G401.6 (cell line): ENCODE data around the gene SYT9.
A peak's percentile ranks its signal among the peaks of the same experiment; 100 is the strongest.
"Not testable (repeated sequence)": the region's sequence is repeated elsewhere in the genome, so short reads cannot be mapped to it uniquely, and the experiment has no call there.

Experiments
- FAIRE-seq: peaks from 2 replicates; lab custom pipeline; 2012; peaks lifted over from hg19 to GRCh38; lab: Jason Lieb, UNC

Gene SYT9

DNA sequence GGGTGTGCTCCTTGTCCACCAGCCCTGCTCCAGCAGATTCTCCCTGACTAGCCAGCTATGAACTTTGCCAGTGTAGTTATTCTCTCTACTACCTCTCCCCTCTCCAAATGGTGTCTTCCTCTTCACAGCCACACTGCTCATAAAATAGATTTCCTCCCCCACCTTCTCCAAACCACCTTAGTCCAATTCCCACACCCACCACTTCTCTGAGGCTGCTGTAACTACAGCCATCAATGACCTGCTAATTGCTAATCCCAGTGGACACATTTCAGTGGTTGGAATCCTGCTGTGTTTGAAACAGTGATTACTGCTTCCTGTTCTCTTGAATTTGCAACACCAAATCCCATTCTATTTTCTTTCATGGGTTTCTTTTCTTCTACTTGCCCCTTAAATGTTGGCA is 23.4 kb downstream of the SYT9 start:
- FAIRE-seq: no peak

DNA sequence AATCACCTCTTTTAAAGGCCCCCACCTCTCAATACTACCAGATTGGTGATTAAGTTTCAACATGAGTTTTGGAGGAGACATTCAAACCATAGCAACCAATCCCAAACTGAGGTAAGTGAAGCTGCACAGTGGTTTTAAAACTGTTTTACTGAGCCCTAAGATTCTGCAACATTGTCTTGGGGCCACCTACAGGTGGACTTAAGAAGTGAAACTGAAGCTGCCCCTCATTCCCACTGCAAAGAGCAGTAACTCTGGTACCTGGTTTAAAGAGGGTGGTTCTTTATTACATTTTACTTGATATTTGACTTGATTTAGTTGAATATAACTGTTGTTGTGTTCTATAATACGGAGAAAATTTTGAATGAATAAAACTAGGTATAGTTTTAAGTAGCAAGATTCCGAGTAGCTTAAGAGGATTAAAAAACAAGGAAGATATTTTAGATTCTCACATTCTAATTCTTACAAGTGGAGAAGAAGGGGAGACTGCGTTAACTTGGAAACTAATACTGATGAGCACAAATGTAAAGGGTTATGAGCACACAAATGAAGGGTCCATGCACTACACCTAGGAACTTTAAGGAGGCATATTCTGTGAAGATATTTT is 26.7 kb downstream of the SYT9 start:
- FAIRE-seq: peak; percentile 82

DNA sequence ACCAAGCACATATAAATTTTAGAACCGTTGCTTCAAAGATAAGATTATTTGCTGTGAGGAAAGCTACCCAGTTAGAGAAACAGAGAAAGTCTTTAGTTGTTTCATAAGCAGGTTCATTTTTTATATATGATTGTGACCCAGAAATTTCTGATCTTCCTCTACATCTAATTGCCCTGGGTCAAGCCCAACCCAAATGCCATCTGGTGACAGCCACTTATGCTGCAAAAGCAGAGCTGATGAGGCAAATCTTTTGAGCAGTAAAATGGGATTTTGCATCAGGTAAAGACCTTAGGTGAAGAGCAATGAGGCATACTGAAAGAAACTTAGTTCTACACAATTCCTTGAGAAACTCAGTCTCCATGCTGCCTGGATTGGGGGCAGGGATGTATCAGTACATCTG is 28.0 kb downstream of the SYT9 start:
- no peak for FAIRE-seq

DNA sequence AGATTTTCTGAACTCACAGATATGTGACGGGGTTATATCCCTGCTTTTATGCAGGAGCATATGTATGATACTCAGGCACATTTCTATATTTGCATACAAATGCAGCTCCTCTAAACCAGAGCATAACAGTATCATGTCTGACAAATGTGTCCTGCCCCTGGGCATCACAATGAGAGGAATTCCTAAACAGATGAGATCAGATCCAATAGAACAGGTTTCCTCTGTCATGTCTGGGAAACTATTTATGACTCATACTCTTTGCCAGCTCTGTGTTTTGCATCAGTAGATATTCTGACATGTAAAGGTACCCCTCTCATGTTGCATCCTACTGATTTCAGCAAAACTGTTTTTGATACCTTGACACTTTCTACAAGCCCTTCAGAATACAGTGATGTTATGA is 29.4 kb downstream of the SYT9 start:
- no peak for FAIRE-seq

DNA sequence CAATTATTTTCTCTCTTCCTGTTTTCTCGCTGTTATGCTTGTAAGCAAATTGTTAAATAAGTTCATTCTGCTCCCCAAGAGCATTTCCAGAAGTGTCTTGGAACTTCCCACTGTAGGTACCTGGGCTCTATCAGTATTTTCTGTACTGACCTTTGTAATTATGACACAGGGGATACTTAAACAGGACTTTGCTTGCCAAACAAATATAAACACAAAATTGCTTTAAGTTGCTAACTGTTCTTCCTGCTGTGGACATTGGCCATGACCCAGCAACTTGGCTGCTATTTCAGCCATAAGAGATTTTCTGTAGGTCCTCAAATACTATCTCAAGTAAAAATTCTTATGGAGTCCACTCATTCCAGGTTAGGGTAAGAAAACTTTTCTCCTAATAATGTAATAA is 30.1 kb downstream of the SYT9 start:
- FAIRE-seq: no peak

DNA sequence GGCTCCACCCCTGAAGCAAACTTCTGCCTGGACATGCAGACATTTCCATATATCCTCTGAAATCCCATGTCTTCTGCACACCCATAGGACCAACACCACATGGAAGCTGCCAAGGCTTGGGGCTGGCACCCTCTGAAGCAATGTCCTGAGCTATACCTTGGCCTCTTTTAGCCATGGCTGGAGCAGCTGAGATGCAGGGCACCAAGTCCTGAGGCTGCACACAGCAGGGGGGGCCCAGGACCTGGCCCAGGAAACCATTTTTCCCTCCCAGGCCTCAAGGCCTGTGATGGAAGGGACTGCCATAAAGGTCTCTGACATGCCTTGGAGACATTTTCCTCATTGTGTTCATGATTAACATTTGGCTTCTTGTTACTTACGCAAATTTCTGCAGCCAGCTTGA is 34.5 kb downstream of the SYT9 start:
- FAIRE-seq: no peak

DNA sequence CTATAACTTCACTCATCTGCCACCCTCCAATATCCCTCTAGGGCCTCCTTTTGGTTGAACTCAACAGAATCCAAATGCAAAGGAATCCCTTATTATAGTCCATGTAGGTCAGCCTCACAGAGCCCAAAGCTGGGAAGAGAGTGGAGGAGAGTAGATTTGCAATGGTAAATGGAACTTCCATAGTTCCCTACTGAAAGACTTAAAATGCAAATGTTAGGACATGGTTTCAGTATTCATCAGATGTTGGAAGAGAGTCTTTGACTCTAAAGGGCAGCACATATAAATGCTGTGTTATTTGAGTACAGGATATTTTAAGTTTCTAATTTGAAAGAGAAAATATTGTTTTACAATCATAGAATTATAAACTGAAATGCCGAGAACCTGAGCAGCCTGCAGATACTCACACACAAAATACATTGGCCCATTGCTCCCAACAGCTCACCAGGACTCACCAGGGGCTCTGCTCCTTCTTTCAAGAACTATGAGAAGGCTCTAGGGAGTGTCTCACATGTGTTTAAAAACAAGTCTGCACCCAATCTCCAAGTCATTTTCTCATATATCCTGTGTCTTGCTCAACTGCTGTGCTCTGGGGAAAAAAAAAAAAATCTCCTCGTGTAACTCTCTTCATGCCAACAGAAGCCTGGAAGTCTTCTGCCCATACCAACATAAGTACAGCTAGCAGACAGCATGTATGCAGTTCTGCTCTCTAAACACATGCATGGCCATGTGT is 39.6 kb downstream of the SYT9 start:
- no peak for FAIRE-seq

DNA sequence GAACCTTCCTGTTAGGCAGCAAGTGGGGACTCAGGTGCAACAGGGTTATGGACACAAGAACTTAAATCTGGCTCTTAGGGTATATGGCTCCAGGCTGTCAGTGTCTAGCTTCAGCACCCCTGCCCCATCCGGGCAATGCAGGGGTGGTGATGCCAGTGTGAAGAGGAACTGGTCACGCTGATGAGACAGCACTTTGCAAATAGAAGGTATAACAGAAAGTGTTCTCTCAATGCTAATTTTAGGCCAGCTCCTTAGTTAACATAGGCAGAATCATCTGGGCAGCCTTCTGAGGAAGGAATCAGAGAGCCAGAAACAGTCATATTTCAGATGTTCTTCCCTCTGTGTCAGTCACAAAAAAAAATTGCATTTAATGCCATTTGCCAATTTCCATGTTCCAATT is 41.2 kb downstream of the SYT9 start:
- no peak for FAIRE-seq

DNA sequence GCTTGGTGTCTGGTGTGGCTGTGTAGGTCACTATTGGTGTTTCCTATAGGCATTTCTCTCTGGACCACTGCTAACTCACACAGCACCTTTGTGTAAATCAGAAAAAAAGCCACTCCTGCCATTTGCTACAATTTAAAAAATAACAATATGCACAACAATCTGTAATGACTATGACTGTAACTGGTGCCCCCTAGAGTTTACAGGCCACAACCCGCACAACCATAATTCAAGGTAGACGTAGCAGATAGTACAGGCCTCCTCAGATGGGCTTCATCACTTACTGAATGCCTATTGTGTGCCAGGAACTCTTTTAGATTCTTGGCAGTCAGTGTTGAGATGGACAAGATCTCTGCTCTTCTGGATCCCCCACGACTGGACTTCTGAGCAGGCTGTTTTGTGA is 47.7 kb downstream of the SYT9 start:
- no peak for FAIRE-seq

DNA sequence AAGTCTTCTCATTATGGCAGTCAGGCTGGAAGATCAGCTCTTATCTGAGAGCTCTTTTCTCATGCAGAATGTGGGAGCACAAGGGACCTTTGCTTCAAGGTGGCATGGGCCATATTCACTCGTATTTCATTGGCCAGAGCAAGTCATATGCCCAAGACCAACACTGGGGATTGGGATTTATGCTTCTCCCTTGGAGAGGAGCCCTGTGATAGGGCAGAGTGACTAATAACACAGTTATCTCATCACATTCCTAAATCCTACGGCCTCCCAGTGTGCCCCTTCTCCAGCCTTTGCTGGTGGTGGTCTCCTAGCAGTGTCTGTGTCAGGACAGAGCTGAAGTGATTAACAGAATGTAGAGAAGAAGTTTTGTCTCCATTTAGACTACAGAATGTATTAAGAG is 48.6 kb downstream of the SYT9 start:
- no peak for FAIRE-seq

DNA sequence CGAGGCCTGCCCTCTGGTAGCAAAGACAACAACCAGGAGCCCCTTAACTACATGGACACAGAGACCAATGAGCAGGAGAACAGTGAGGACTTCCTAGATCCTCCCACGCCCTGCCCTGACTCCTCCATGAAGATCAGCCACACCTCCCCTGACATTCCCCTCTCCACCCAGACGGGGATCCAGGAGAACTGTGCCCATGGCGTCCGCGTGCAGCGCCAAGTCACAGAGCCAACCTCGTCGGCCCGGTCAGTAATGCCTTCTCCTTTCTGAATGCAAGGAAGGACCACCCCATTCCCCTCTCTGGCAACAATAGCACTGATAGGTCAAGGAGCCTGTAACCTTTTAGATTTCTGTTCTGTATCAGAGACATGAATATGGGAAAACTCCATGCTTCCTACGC is 51.4 kb downstream of the SYT9 start:
- no peak for FAIRE-seq

DNA sequence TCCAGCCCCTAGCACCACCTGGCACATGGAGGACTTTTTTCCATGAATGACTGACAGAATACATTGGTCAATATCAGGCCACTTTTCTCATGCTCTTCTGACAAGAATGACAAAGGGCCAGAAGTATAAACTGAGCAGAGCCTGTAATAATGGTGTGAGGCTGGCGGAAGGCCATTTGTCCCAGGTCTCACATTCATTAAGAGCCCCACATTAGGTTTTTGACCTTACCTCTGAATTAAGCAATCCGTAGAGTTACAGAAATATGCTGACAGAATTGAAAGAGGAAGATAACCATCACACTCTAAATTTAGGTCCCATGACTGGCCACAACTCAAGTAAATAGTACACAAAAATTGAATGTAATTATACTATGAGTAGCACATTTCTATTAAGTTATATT is 55.2 kb downstream of the SYT9 start:
- no peak for FAIRE-seq

DNA sequence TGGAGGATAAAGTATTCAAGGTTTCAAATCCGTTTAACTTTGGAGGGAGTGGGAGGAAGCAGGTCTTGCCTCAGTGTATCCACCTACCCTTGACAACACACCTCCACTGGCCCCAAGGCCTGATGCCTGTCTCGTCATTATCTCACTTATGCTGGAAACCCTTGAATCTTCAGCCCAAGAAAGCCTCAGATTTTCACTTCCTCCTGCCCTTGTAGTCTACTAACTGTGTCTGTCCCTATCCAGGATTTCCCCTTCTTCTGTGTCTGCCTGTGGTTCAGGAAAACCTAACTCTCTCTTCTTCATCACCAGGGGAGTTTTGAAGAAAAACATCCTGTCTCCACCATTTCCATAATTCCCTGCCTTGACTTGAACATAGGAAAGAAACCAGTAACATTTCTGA is 56.1 kb downstream of the SYT9 start:
- FAIRE-seq: no peak

DNA sequence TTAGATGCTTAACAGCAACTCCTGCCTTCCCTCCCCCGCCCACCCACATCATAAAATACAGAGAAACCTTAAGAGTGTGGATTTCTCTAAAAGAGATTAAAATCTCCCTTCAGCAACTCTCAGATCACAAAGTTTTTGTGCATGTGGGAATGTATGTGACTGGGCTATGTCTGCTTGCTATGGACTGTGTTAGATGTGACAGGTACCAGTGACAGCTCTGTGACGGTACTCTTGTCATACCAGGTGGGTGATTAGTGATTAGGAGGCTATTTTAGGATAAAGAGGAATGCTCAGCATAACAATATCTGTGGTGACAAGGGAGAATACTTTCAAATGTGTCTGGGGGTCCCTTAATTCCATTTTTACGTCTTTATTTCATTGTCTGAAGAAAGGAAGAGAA is 60.2 kb downstream of the SYT9 start:
- no peak for FAIRE-seq

DNA sequence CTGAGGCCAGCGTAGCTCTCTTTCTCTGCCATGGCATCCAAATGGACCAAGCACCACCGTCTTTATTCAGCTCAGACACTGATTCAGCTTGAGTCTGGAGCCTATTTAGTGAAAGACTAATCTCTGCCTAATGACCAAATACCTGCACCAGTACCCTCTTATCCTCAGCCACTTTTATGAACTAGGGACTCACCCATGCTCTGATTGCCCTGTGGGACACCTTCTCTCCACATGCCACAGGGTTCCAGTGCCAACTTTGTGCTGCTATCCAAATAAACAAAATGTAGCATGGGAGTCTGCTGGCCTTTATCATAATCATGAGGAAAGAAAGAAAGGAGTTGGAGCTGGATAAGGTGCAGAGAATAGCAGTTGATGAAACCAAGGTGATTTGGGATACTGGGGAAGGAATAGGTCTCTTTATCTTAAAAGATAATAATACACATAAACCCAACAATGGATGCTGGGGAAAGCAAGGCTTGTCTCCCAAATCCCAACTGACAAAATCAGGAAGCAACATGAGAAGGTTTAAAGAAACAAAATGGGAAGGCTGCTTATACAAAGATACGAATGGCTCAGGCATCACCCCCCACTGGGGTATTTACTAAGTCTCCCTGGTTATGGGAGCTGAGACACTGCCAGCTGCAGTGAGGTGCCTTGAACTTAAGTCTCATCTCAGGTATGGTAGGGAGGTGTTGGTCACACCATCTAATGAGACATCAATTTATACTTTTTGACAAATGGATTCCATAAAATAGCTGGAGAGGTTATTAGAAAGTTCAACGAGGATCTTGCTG is 63.3 kb downstream of the SYT9 start:
- FAIRE-seq: no peak

DNA sequence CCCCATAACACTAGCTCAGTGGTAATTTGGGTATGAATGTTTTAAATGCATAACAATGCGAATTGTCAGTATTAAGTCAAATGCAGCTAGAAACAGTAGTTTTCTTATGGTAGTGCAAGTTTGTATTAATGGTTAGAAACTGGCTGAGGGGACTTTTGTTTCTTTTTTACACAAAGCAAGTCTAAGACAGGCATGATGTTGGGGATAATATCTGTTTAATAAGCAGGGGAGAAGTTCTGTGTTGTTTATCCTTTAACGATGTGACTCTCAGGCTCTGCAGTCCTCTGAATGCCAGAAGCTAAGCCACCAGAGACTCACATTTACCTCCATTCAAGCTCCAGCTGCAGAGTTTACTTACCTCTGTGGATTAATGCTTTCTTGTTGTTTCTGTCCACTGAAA is 67.8 kb downstream of the SYT9 start:
- no peak for FAIRE-seq

DNA sequence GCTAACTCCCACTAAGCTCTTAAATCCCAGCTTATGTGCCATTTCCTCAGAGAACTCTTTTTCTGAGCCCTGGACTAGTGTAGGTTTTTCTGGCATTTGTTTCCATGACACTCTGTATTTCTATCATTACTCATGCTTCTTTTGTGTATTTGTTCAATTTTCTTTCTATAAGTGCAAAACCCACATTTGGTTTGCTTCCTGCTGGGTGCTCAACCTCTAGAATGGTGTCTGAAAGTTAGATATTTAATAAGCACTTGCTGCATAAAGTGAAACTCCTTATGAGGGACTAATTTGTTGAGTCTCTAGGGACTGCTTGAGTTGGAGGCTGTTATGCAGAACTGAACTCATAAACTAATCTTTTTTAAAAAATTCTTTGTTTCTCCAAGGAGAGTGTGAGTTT is 68.6 kb downstream of the SYT9 start:
- FAIRE-seq: no peak

DNA sequence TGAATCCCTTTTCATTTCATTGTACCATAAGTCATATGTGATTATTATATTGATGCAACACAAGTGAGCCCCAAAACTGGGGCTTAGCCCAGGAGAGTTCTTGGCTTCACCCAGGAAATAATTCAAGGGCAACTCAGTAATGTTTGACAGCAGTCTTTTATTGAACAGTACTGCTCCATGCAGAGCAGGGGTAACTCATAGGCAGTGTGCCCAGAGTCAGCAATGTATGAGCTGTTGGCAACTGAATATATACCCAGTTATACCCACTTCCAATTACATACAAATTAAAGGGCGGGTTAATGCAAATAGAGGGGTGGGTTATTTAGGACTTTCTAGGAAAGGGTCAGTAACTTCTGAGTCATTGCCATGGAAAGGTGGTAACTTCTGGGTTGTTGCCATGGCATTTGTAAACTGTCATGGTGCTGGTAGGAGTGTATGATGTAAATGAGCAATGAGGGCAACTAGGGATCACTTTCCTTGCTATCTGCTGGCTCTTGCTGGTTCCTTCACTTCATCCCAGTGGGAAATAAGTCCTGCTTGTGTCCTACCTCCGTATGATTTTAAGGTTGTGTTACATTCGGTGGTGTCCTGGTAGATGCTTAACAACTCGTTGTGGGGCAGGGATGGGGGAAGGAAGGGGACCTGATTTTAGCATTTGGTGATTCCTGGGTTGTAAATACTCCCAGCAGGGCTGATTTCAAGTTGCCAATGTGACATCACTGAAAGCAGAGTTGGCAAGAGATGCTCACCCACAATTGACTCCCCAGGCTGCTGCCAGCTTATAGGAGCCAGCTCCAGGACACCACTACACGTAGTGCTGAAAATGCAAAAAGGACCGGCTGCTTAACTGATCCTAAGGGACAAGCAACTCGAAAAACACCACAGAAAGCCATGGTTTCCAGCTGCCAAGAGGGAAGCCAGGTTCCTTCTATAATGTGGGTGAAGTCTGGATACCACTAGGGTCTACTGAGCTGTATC is 70.1 kb downstream of the SYT9 start:
- no peak for FAIRE-seq

DNA sequence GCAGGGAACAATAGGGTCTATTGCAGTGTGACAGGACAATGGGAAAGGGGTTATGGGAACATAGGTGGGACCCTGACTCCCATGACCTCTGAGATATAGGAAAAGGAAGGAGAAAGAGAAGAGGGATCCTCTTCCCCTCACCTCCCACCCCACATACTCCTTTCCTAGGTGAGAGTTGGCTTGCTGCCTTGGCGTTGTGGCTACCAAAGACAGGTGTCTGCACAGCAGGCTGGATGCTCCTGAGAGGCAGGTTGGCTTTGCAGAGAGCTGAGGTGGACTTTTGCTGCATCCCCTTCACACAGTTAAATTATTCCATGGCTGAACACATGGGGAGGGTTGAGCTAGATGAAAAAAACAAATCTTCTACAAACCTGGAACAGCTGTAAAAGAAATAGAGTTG is 80.7 kb downstream of the SYT9 start:
- FAIRE-seq: no peak

DNA sequence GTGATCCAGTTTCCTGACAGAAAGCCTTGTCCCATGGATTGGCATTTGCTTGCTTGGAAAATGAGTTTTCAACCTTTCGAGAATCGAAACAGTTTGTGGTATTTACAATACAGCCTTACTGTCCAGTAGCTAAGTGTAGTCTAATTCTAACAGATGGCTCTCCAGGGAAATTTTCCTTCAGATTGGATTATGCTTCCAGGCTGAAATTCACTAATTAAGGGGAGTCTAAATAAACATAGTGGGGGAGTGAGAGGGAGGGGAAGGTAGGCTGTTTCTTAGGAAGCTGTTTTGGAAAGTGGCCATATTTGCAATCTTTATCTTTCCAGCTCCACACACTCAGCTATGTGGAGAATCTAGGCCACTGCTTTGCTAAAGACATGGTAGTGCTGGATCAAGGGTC is 81.3 kb downstream of the SYT9 start:
- FAIRE-seq: no peak

DNA sequence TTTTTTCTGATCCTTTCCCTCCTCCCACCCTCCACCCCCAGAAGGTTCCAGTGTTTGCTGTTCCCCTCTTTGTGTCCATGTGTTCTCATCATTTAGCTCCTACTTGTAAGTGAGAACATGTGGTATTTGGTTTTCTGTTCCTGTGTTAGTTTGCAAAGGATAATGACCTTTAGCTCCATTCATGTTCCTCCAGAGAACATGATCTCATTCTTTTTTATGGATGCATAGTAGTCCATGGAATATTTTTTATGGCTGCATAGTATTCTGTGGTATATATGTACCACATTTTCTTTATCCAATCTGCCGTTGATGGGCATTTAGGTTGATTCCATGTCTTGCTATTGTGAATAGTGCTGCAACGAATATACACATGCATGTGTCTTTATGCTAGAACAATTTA is 83.7 kb downstream of the SYT9 start:
- FAIRE-seq: not testable (repeated sequence)

DNA sequence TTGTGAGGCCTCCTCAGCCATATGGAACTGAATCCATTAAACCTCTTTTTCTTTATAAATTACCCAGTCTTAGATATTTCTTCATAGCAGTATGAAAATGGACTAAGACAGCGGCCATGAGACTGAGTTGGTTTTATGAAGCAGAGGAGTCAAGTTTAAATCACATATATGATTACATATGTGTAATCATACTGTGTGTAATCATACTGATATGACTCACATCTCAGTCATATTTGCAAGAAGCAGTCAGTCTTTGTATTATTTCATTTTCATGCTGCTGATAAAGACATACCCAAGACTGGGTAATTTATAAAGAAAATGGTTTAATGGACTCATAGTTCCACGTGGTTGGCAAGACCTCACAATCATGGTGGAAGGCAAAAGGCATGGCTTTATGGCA is 89.8 kb downstream of the SYT9 start:
- FAIRE-seq: no peak
